GM12873 (cell line): ENCODE measurements around the gene TIMM22.

Source experiments
- CTCF ChIP-seq: IDR thresholded peaks from 2 replicates; pipeline ENCODE4 v1.5.1; 2012; ENCODE audit warnings: low read depth, mild to moderate bottlenecking, moderate library complexity, low read length, control low read depth; ENCODE audit not compliant: insufficient read depth; ENCODE audit errors: missing control alignments

TIMM22 gene

GRCh38 chr17:977166-977565 is 19.8 kb upstream of the TIMM22 start:
- TF ChIP-seq CTCF: no peak

- no peak for TF ChIP-seq CTCF
Observed at GRCh38 chr17:978103-979093, 18.5 kb upstream of the TIMM22 start.

- no peak for TF ChIP-seq CTCF
Observed at GRCh38 chr17:979212-979538, 17.8 kb upstream of the TIMM22 start.

GRCh38 chr17:979539-980405 is 17.2 kb upstream of the TIMM22 start, which contains the start of gene NXN:
Gene NXN, minus strand, starts transcription at chr17:979776.
- TF ChIP-seq CTCF: no peak

- TF ChIP-seq CTCF: peak; percentile 66
Observed at GRCh38 chr17:980406-981291, 16.3 kb upstream of the TIMM22 start.

- no peak for TF ChIP-seq CTCF
Observed at GRCh38 chr17:981292-981658, 15.7 kb upstream of the TIMM22 start.
